Gastrocnemius medialis (tissue), 4 donors: Measurements from ENCODE around the gene ZMYND8.

Experiments used
- POLR2A ChIP-seq, 2 donors: fragments of 450-650 bp; IDR thresholded peaks; one replicate each; pipeline ENCODE4 v1.6.1; 2017; ENCODE audit warnings: antibody characterized with exemption in 2 of 2, mild to moderate bottlenecking in 2 of 2, moderate library complexity in 2 of 2
- TF ChIP-seq, protein P1 (sequence below), 5 experiments: fragments of 450-650 bp in 3 of 5; fragments of 200-600 bp in 2 of 5; sonication (generic) in 2 of 5; IDR thresholded peaks in 4 of 5; conservative IDR thresholded peaks in 1 of 5; 1 replicate in 4 of 5; 2 replicates in 1 of 5; pipeline ENCODE4 v1.5.1; 2016 to 2019; ENCODE audit warnings: antibody characterized with exemption in 5 of 5, mild to moderate bottlenecking in 3 of 5, moderate library complexity in 3 of 5

DNA sequence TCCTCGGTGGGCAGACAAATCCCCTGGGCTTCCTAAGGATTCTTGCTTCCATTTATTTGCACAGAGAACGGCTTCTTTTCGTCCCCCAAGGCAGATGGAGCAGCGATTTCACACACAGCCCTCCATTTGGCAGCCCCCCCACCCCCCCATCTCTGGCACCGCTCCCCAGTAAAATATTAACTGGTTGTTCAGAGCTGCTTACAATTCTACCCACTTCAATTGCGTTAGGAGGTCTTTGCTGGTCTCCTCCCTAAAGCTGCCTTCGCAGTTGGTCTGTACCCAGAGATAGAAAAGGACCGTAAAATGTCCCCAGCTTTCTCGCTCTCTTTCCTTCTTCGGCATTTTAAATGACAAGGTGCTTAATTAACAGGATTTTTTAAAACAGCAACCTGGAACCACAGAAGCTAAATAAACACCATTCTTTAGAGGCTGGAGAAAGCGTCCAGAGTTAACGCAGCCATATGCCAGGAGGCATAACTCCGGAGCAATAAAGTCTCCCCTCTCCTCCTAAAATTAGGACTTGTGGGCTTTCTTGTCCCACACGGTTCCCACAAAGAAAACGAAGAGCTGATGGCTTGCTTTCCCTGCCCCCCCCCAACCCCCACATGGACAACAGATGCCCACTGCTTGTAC is 1.7 kb upstream of the ZMYND8 start:
- no peak for TF ChIP-seq POLR2A (IDR thresholded peaks at IDR 0.05)
- TF ChIP-seq, protein P1, sequence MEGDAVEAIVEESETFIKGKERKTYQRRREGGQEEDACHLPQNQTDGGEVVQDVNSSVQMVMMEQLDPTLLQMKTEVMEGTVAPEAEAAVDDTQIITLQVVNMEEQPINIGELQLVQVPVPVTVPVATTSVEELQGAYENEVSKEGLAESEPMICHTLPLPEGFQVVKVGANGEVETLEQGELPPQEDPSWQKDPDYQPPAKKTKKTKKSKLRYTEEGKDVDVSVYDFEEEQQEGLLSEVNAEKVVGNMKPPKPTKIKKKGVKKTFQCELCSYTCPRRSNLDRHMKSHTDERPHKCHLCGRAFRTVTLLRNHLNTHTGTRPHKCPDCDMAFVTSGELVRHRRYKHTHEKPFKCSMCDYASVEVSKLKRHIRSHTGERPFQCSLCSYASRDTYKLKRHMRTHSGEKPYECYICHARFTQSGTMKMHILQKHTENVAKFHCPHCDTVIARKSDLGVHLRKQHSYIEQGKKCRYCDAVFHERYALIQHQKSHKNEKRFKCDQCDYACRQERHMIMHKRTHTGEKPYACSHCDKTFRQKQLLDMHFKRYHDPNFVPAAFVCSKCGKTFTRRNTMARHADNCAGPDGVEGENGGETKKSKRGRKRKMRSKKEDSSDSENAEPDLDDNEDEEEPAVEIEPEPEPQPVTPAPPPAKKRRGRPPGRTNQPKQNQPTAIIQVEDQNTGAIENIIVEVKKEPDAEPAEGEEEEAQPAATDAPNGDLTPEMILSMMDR (IDR thresholded peaks at IDR 0.05 in 4 of 5, conservative IDR thresholded peaks at IDR 0.05 in 1 of 5) = no peak
